Activated T-cell treated with anti-CD3 and anti-CD28 coated beads for 24 hours (primary cell): ENCODE data around the gene CLDN22.

ENCODE experiments used
- DNase-seq: peaks from one replicate; pipeline ENCODE4 v3.0.0-alpha.2; 2020; ENCODE audit warnings: low read depth

The CLDN22 gene

DNA sequence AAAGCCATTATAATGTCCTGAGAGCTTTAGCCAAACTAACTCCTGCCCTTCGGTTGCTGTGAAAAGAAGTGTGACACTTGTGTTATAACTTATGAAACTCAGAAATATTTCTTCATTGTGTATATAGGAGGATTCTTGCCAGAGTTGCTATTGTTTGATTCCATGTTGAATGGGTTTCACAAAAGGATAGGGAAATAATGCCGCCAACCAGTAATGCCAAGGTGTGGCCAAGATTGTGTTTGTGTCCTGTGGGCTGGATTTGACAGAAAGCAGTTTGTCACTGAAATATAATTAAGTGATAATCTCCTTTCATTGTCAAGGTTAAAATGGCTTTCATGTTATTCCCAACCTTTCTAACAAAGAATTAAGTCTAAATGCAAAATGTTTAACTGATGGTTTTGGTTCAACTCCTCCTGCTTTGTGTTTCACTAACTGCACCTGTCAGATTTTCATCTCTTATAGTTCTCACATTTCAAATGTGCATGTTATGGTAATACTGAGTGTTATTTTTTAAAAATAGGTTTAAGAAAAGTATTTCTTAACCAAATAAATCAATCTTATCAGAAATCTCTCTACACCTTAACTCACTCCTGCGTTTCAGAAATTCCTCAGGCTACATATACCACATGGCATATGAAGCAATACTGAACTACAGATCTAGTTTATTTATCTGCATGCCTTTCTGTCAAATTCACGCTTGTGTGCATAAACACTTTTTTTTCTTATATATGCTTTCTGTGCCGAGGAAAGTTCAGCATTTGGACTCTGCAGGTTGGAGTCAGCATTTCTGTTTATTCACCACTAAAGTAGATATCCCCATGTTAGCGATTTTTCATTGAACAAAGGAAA is at the start of gene CLDN22:
Gene CLDN22, minus strand, starts transcription at position 66 of the 849 bp plus-strand sequence. Its CDS starts 58 bp downstream, at position 8.
- no peak for DNase-seq

DNA sequence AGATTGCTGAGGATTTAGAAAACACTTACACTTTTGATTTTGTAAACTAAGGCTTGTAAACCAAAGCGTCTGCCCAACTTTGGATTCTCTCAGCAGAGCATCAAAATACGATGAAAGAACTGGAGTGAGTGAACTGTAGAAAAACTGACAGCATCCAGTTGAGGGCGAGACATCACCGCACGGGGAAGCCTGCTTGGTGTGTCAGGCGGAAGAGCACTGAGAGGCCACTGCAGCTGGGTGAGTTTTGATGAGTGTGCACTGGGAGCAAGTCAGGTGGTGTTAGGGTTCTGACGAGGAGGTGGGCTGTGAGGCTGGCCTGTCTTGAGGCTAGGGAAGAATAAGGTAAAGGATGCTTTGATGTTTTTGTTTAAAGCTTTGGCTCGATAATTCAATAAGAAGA is 49.0 kb upstream of the CLDN22 start:
- no peak for DNase-seq

DNA sequence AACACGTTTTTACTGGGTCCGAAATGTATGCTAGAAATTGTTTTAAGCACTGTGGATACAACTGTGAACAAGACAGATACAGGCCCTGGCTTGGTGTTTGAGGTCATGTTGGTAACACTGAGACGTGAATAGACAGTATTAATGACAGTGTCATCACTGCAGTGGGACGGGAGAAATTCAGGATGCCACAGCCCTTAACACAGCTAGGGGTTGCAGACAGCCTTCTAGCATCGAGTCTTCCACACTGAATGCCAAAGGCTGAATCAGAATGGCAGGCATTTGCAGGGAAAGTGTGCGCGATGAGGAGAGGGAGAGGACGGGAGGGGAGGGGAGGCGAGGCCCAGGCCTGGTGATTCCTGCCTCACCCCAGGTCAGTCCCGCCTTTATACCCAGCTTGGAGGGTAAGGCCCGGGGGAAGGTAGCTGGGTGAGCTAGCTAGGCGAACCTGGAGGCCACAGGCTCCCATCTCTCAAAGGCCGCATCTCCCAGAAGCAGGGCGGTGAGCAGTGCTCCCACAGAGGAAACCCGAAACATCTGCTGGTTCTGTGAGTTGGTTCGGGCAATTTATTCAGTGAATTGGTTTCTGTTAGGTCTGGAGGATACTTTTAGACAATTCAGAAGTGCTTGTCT is 46.2 kb upstream of the CLDN22 start:
- no peak for DNase-seq

DNA sequence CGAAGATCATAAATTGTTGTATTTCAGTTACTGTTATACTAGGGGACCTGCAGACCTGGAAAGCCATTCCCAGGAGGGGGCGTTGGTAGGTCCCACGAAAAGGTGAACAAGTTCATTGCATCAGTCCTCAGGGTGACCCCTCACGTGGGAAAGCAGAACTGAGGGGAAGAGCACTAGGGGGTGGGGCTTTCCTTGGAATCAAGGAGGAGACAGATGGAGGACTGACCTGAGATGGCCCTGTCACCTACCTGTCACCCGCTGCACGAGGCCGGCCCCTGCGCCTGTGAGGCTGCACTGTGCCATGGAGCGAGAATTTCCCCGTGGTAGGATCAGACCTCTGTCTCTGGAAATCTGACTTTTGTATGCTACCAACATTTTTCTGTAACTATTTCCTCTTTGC is 43.9 kb upstream of the CLDN22 start:
- DNase-seq, result no peak

DNA sequence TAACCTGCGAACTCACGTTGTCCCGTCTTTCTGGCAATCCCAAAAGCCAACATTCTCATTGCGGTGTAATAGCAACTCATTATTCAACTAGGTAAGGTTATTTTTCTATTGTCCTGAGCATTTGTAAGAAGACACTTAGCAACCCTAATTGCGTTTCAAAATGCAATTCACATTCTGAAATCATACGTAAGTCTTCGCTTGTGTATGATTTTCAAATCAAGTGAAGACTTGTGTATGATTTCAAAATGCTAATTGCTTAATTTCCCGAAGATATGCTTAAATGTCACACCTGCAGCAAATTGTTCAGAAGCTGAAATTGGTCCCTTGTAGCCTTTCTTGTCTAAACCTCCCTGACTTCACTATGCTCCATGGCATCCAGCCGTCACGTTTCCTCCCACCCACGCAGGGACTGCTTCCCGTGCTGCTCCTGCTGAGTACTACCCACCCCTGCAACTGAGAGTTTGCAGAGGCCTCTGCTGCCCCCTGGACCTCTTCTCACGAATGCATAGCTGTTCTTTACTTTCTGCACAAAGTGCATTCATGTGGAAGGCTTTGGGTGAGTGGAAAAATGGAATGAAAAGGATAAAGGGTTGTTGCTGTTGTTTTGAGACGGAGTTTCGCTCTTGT is 43.0 kb upstream of the CLDN22 start:
- no peak for DNase-seq

DNA sequence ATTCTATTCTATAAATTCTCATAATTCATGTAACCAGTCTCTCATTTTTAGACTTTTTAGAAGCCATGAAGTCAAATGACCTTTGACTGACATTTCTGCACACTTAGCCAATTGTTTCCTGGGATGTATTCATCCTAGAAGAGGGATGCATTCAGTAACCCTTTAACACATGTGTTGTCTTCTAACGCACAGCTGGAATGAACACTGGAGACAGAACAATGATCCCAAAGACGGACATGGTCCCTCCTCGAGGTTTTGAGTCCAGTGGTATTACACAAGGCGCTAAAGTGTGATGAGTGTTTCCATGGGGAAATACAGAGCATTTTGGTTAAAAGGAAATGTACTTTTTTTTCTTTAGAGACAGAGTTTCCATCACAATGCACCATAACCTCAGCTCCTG is 42.0 kb upstream of the CLDN22 start:
- DNase-seq, result no peak

DNA sequence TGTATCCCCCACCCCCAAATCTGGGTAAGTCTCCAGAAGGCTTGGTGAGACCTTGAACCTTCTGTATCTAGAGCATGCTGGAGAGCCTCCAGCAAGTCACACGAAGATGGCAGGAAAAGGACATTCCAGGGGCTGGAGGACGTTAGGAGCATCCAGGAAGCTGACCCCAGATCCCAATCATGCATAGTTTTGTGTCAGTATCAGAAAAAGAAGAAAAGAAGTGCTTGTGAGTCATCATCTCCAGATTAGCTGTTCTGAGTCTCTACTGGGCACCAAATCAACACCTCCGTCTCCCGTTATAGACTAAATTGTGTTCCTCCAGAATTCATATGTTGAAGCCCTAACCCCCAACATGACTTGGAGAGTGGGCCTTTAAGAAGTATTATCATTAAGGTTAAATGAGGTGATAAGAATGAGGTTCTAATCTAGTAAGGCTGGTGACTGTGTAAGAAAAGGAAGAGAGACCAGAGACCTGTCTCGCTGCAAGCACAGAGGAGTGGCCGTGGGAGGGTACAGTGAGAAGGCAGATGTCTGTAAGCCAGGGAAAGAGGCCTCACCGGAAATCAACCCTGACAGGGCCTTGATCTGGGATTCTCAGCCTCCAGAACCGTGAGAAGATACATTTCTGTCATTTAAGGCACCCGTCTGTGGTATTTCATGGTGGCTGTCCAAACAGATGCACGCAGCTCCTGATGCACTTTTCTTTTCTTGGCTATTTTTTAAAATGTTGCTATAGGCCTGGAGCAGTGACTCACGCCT is 40.3 kb upstream of the CLDN22 start:
- DNase-seq, result no peak

DNA sequence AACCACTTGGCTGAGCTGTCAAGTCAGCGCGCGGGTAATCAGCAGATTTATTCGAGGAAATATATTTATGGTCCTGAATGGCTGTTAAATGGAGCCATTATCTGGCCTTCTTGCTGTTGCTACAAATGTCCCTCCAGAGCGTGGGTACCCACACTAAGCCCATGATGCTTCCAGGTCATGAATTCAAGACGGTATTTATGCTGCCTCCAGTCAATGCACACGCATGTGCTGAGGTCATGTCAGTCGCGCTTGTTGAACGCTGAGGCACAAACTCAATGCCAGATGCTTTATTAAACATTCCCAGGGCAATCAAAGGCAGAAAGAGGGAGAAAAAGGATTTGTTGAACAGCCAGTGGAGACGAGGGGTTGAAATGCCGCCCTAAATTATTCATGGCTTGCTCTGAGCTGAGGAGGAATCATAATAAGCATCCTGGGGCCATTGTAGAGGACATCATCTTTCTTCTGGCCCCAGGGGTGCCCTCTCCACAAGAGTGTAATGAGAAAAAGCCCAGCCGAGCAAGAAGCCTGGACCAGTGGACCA is 38.2 kb upstream of the CLDN22 start:
- DNase-seq, result no peak

DNA sequence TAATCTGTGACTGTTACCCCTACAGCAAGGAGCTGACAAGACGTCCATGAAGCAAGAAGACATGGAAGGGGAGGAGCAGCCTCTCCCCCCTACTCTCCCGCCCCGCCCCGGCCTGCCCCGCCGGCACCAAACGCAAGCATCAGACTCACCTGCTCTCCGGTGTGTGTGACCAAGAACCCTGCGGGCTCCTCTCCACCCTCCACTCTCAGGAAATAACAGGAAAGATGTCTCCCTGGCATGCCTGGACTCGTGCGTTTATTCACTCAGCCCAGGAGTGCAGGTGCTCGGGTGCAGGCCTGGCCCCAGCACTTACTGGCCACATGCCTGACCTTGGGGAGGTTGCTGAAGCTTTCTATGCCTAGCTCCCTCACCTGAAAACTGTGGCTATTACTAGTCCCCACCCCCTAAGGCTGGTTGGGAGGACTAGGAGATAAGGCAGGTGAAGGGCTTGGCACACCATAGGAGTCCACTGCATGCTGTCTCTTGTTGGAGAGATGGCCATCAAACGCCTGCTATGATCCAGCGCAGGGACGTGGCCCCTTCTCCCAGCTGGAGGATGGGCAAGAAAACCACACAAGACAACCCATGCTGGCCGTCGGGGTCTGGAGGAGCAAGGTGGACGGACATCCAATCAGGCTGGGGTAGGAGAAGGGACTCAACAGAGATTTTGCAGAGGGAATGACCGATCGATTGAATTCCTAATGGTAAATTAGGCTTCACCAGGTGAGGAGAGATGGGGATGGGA is 37.0 kb upstream of the CLDN22 start:
- DNase-seq, result no peak

DNA sequence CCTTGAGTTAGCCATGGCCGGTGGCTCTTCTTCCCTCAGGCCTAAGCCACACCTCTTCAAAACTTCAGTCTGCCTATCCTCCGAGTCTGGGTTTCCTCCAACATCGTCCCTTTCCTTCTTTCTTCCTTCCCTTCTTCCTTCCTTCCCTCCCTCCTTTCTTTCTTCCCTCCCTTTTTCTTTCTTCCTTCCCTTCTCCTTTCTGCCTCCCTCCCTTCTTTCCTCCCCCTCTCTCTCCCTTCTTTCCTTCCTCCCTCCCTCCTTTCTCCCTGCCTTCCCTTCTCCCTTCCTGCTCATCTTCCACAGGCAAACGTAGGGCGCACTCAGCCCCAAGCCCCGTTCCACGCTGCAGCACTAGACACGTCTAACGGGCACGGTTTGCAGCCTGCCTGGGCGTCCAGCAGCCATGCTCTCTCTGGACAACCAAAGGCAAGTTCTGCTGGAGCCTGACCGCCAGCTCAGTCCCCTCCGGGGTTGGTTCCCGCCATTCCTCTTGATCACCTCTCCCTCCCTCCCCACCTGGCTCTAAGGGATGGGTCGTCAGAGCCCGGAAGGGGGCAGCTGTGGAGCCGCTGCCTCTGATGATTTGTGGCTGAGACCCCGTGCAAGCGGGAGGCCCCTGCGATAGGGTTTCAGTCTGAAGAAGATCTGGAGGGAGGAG is 36.2 kb upstream of the CLDN22 start:
- DNase-seq, result no peak

DNA sequence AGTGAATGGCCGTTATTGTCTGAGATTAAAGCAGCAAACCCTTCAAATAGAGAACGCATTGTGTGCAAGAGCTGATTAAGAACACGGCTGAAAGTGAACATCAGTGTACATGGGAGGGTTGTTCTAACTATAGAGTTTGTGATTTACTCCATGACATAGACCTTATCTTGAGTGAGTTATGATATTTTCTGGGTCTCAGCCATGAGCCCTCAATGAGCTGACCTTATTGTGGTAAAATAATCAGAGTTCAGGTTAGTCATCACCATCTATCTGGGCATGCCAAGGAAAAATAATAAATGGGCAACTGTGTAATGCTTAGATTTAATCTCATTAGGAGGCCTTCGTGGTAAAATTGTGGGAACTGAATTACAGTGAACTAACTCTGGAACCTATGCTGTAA is 35.3 kb upstream of the CLDN22 start:
- DNase-seq, result no peak

DNA sequence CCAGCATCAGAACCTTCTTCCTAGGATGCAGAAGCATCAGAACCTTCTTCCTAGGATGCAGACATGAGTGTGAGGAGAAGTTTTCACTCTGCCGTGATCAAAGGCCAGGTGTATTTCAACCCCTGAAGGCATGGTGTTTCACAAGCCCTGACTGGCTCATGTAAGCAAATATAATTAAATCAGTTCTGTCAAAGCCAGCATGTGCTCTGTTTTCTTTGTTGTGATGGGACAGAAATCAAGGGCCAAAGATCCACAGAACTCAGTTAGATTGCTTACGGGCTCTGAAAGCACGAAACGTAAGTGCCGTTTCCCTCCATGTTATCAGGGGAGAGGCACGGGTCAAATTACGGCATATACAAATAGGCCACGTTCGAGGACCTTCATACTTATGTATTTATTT is 34.1 kb upstream of the CLDN22 start:
- DNase-seq, result no peak

DNA sequence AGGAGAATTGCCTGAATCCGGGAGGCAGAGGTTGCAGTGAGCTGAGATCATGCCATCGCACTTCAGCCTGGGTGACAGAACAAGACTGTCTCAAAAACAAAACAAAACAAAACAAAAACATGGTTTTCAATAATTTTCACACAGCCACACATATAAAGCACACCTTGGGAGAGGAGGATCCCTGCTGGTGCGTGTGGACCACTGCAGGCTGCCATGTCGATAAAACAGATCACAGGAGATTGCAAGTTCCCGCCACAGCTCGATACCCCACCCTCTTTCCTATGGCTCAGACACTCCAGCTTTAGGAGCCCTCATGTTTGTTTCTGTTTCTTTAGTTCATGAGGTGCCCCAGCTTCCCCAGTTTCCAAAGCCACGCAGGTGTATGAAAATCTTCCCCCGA is 33.5 kb upstream of the CLDN22 start:
- no peak for DNase-seq

DNA sequence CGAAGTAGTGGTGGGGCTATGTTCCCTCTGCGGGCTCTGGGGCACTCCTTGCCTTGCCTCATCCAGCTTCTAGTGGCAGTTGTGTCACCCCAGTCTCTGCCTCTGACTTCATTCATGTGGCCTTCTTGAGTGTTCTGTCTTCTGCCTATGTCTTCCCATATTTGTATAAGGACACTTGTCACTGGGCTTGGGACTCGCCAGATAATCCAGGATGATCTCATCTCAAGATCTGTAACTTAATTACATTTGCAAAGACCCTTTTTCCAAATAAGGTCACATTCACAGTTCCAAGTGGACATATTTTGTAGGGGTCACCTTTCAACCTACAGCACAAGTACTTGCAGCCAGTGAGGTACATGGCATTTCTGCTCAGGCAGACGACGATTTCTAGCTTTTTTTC is 32.5 kb upstream of the CLDN22 start:
- DNase-seq, result no peak

DNA sequence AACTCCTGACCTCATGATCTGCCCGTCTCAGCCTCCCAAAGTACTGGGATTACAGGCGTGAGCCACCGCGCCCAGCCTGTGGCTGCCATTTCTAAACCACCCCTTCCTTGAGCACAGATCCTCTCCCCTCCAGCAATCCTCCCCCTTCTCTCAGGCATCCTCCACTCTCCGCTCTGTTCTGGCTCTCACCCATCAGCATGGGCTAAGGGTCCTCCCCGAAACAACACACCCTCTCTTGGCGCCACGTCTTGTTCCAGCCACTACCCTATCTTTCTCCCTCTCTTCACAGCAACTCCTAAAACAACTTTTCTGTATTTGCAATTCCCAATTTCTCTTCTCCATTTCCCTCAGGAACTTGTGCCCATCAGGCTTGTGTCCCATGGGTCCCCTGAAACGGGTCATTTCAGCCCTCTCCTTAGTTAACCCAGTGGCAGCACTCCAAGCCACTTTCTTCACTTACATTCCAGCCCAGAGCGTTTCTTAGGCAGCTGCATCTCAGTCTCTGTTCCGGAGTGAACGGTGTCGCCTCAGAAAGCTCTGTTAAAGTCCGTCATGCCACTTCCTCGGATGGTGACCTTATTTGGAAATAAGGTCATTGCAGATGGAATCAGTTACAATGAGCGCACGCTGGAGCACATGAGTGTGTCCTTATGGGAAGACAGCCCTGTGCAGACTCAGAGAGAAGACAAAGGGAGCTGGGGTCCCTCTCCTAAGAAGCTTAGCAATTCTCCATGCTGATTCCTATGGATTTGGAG is 30.4 kb upstream of the CLDN22 start:
- no peak for DNase-seq

DNA sequence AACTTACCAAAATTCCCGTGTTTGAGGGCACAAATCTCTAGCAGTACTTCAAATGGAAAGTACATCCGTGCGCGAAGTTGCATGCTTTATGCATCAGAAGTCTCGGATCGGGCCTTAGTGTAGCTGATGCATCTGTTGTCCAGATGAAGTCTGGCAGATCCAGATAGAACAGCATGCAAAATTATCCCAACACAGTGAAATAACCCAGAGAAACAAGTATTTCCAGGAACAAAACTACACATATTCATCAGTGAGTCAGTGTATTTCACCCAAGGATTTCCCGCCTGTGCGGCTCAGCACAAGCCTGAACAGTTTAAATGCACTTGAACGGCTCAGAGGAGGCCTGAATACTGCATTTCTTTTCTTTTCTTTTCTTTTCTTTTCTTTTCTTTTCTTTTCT is 29.6 kb upstream of the CLDN22 start:
- no peak for DNase-seq

DNA sequence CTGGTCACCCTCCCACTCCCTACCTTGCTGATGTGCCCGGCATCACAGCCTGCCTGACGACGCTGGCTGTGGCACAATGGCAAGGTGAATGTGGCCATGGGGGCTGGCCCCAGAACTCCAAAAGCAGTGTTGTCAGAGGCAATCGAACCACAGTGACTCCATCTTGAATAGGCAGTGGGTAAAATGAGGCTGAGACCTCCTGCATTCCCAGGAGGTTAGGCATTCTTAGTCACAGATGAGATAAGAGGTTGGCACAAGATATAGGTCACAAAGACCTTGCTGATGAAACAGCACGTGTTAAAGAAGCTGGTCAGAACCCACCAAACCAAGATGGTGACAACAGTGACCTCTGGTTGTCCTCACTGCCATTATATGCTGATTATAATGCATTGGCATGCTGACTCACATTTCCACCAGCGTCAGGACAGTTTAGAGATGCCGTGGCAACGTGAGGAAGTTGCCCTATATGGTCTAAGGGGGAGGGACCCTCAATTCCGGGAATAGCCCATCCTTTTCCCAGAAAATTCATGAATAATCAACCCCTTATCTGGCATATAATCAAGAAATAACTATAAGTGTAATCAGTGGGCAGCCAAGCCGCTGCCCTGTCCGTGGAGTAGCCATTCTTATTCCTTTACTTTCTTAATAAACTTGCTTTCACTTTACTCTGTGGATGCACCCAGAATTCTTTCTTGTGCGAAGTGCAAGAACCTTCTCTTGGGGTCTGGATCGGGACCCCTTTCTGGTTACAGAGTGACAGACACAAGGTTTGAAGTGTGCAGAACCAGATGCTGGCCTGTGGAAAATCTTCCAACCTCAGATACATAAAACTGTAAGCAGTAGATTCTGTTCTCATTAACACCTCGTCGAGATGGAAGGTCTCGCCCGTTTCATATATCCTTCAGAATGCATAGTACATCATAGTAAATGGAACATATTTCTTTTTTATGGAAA is 28.9 kb upstream of the CLDN22 start:
- DNase-seq, result peak; percentile 10

DNA sequence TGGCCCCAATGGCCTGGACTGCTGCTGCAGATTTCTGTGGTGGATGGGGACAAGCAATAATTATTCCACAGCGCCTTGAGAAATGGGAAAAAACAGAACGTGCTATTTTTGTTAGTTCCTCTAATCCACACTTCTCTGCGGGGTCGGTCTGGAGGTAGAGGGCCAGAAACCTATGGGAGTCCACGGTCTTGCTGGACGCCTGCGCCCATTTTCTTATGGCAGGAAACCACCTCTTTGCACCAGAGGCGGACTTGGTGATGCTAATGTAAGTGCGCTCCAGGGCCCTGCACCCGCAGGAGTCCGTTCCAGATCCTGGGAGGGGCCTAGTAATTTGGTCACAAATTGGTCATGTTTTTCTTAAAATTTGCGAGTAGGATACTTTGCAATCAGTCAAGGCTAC is 28.1 kb upstream of the CLDN22 start:
- DNase-seq, result no peak

DNA sequence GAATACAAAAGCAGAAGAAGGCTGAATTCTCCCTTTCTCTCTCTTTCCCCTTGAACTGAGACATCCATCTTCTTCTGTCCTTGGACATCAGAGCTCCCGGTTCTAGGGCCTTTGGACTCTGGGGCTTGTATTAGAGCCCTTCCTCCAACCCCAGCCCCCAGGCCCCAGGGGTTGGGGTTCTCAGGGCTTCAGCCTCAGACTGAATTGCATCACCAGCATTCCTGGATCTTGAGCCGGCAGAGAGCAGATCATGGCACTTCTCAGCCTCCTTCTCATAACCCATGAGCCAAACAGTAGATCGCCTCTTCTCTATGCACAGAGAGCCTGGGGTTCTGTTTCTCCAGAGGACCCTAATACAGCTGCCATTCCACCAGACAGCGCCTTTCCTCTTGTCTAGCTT is 27.5 kb upstream of the CLDN22 start:
- DNase-seq, result no peak
